Uterus (tissue), 4 donors: ENCODE data around the gene DCUN1D2. TPM values are rescaled to one million over a fixed set of nuclear protein-coding genes. Genes with fewer than 3 reads are reported as not detected.
A peak's percentile ranks its signal among the peaks of the same experiment; 100 is the strongest.

ENCODE experiments used
- DNase-seq, 2 donors: peaks; one replicate each; pipeline ENCODE4 v3.0.0-alpha.2; 2019 to 2020
- H3K27ac ChIP-seq, 2 donors: fragments of 200-600 bp; sonication (generic); 1 replicate in 1 of 2; 2 replicates in 1 of 2; pipeline ENCODE4 v1.5.1; 2016 to 2018
- H3K27me3 ChIP-seq, 2 donors: fragments of 200-600 bp; sonication (generic); one replicate each; pipeline ENCODE4 v1.5.1; 2018 to 2019; ENCODE audit warnings: control low read depth in 1 of 2
- H3K36me3 ChIP-seq, 2 donors: fragments of 200-600 bp; sonication (generic); one replicate each; pipeline ENCODE4 v1.5.1; 2019; ENCODE audit warnings: control low read depth in 1 of 2
- H3K4me1 ChIP-seq, 2 donors: fragments of 200-600 bp; sonication (generic); one replicate each; pipeline ENCODE4 v1.5.1; 2018 to 2019; ENCODE audit warnings: control low read depth in 1 of 2
- H3K4me3 ChIP-seq, 2 donors: fragments of 200-600 bp; sonication (generic); 1 replicate in 1 of 2; 2 replicates in 1 of 2; pipeline ENCODE4 v1.5.1; 2018 to 2019; ENCODE audit warnings: mild to moderate bottlenecking in 1 of 2
- H3K9me3 ChIP-seq, 2 donors: fragments of 200-600 bp; sonication (generic); one replicate each; pipeline ENCODE4 v1.5.1; 2019; ENCODE audit warnings: control low read depth in 1 of 2
- CTCF ChIP-seq, 4 experiments: fragments of 200-600 bp in 2 of 4; fragments of 450-650 bp in 2 of 4; sonication (generic) in 2 of 4; IDR thresholded peaks; one replicate each; pipeline ENCODE4 v1.5.1; 2016 to 2019; ENCODE audit warnings: antibody characterized with exemption in 4 of 4, mild to moderate bottlenecking in 2 of 4, moderate library complexity in 1 of 4
- POLR2A ChIP-seq, 2 donors: fragments of 450-650 bp; IDR thresholded peaks; one replicate each; pipeline ENCODE4 v1.6.1; 2016; ENCODE audit warnings: antibody characterized with exemption in 2 of 2, mild to moderate bottlenecking in 1 of 2, moderate library complexity in 1 of 2
- intact Hi-C: fragments of 100-400 bp; cut with DNase I; formaldehyde crosslinking; loops from one replicate; pipeline ENCODE4 v1.15.1; 2023; ENCODE audit warnings: low total_unique reads
- total RNA-seq, 4 donors: library from RNA; depleted of rRNA in 3 of 4; stranded (reverse); fragments of >200 nt in 3 of 4; gene quantifications; one replicate each; pipeline versions ENCODE4 v1.1.0 to v1.2.4, GENCODE V29; 2014 to 2023
- donor health status: DM: yes; HTN: yes; CAD: no.

Gene DCUN1D2
- total RNA-seq, 4 donors from 2014 or later: 7.7 to 68.2 (median 29.3) TPM

- Histone ChIP-seq H3K4me1 (no peaks in the 10 kb centered on the region), H3K27ac (peak overlapping the region; percentile 19 to 47), H3K36me3 (no peaks in the 10 kb centered on the region), H3K9me3 (no peaks in the 10 kb centered on the region), H3K4me3 (peak overlapping the region in 1 of 2 donors; percentile 3), H3K27me3 (no peaks in the 10 kb centered on the region)
- TF ChIP-seq CTCF (IDR thresholded peaks at IDR 0.05): peak in 3 of 4 experiments; percentile 12 to 41 (median 28)
- no peak for TF ChIP-seq POLR2A (IDR thresholded peaks at IDR 0.05)
- peak in 1 of 2 donors; percentile 29 for DNase-seq
- intact Hi-C loops: no loop called here
Measured at GRCh38 chr13:113458253-113459065, 32.1 kb downstream of the DCUN1D2 start.

- Histone ChIP-seq H3K9me3 (no peaks in the 10 kb centered on the region), H3K36me3 (no peaks in the 10 kb centered on the region), H3K27ac (no peak overlapping the region), H3K4me1 (no peaks in the 10 kb centered on the region), H3K4me3 (no peak overlapping the region), H3K27me3 (no peaks in the 10 kb centered on the region)
- intact Hi-C loops: no loop called here
- TF ChIP-seq CTCF (IDR thresholded peaks at IDR 0.05) (no peak), POLR2A (IDR thresholded peaks at IDR 0.05) (no peak)
- DNase-seq: no peak
Measured at GRCh38 chr13:113457510-113457909, 33.0 kb downstream of the DCUN1D2 start.

- no peaks in the 10 kb centered on the region for H3K36me3 ChIP-seq
- intact Hi-C loops: no loop called here
Measured at GRCh38 chr13:113456116-113456702, 34.3 kb downstream of the DCUN1D2 start.

GRCh38 chr13:113455384-113455783, 35.1 kb downstream of the DCUN1D2 start:
- Histone ChIP-seq H3K4me3 (no peak overlapping the region), H3K4me1 (no peaks in the 10 kb centered on the region), H3K27me3 (no peaks in the 10 kb centered on the region), H3K36me3 (no peaks in the 10 kb centered on the region), H3K9me3 (no peaks in the 10 kb centered on the region), H3K27ac (no peak overlapping the region)
- TF ChIP-seq POLR2A (IDR thresholded peaks at IDR 0.05) (no peak), CTCF (IDR thresholded peaks at IDR 0.05) (no peak)
- intact Hi-C loops: no loop called here
- DNase-seq: no peak

More at GRCh38 chr13:113456116-113456702, 34.3 kb downstream of the DCUN1D2 start:
- TF ChIP-seq POLR2A (IDR thresholded peaks at IDR 0.05) (no peak), CTCF (IDR thresholded peaks at IDR 0.05) (no peak)
- Histone ChIP-seq H3K27ac (no peak overlapping the region), H3K27me3 (no peaks in the 10 kb centered on the region), H3K4me3 (no peak overlapping the region), H3K9me3 (no peaks in the 10 kb centered on the region), H3K4me1 (no peaks in the 10 kb centered on the region)
- DNase-seq: no peak

- Histone ChIP-seq H3K9me3 (no peaks in the 10 kb centered on the region), H3K4me3 (no peak overlapping the region), H3K27ac (no peak overlapping the region), H3K27me3 (no peaks in the 10 kb centered on the region), H3K4me1 (no peaks in the 10 kb centered on the region), H3K36me3 (no peaks in the 10 kb centered on the region)
- TF ChIP-seq POLR2A (IDR thresholded peaks at IDR 0.05): no peak
- no peak for DNase-seq
- intact Hi-C loops: no loop called here
Measured at GRCh38 chr13:113454936-113455335, 35.6 kb downstream of the DCUN1D2 start.
